Stimulated activated CD8-positive, alpha-beta memory T cell treated with anti-CD3 and anti-CD28 coated beads, Interleukin-12 subunit alpha, Interleukin-12 subunit beta, amount 100 ng/mL, for 1 hour (primary cell): Measurements from ENCODE around the gene KCNH4.

ENCODE experiments used
- DNase-seq: peaks from one replicate; pipeline ENCODE4 v3.0.0-alpha.2; 2020; ENCODE audit warnings: low read depth

KCNH4 gene

GRCh38 chr17:42117397-42118125, 63.4 kb downstream of the KCNH4 start:
- DNase-seq = no peak

- peak; percentile 72 for DNase-seq
Observed at GRCh38 chr17:42116705-42117396, 64.1 kb downstream of the KCNH4 start.

GRCh38 chr17:42114118-42114517, 66.8 kb downstream of the KCNH4 start:
- no peak for DNase-seq

GRCh38 chr17:42113293-42114069, 67.5 kb downstream of the KCNH4 start:
- DNase-seq = no peak

GRCh38 chr17:42112552-42113176, 68.3 kb downstream of the KCNH4 start, which contains the start of gene DHX58:
Gene DHX58, minus strand, starts transcription at chr17:42112714. Its CDS starts 822 bp downstream, at chr17:42111892.
- DNase-seq = peak; percentile 61

- no peak for DNase-seq
Observed at GRCh38 chr17:42111871-42112551, 68.9 kb downstream of the KCNH4 start.

- DNase-seq = no peak
Observed at GRCh38 chr17:42111265-42111636, 69.7 kb downstream of the KCNH4 start.

GRCh38 chr17:42110301-42111264, 70.4 kb downstream of the KCNH4 start:
- no peak for DNase-seq

- DNase-seq = no peak
Observed at GRCh38 chr17:42109086-42109485, 71.9 kb downstream of the KCNH4 start.

- peak; percentile 79 for DNase-seq
Observed at GRCh38 chr17:42107597-42108576, 73.1 kb downstream of the KCNH4 start.

GRCh38 chr17:42107124-42107523, 73.8 kb downstream of the KCNH4 start:
- no peak for DNase-seq
